IMR-90 (cell line): ENCODE measurements around the gene ZNF48. TPM values are rescaled to one million over a fixed set of nuclear protein-coding genes. Genes with fewer than 3 reads are reported as not detected.

Experiments
- ATAC-seq: fragments of 200-7000 bp; cut with Tn5 transposase; 2 replicates; pipeline ENCODE4 v1.9.1; 2020; ENCODE audit warnings: low read depth, mild to moderate bottlenecking, moderate library complexity
- BruUV-seq: library from RNA; stranded (reverse); fragments of 400-500 nt; replicated peaks from 2 replicates; lab custom pipeline; 2021; lab: Mats Ljungman, UMichigan
- CTCF ChIA-PET: fragments of 300-600 bp; formaldehyde crosslinking; extraction: SDS; loops from one replicate; lab custom pipeline; 2021; ENCODE audit warnings: antibody characterized with exemption; lab: Yijun Ruan, JAX
- POLR2A ChIA-PET: fragments of 300-600 bp; sonication (Branson Sonifier 250); formaldehyde crosslinking; loops from one replicate; lab custom pipeline; 2022; ENCODE audit warnings: antibody characterized with exemption; ENCODE audit not compliant: unreplicated experiment; lab: Charles Lee
- DNase-seq: peaks from one replicate; pipeline ENCODE4 v3.0.0; 2013
- H2AFZ ChIP-seq: replicated peaks from 2 replicates; pipeline ENCODE3; 2013; ENCODE audit warnings: low read length, mild to moderate bottlenecking; ENCODE audit not compliant: poor library complexity
- H2AK5ac ChIP-seq: 2 replicates; pipeline ENCODE4 v1.6.1; 2013; ENCODE audit warnings: low read depth, low read length, inconsistent platforms
- H2AK9ac ChIP-seq: replicated peaks from 2 replicates; pipeline ENCODE3; 2013; ENCODE audit warnings: mild to moderate bottlenecking, low read depth, low read length, moderate library complexity; ENCODE audit not compliant: poor library complexity
- H2BK120ac ChIP-seq: 2 replicates; pipeline ENCODE4 v1.6.1; 2013; ENCODE audit warnings: low read depth, low read length, inconsistent platforms
- H2BK15ac ChIP-seq: 3 replicates; pipeline ENCODE4 v1.6.1; 2013; ENCODE audit warnings: low read depth, low read length, inconsistent platforms
- H2BK20ac ChIP-seq: 2 replicates; pipeline ENCODE4 v1.6.1; 2013; ENCODE audit warnings: low read depth, mild to moderate bottlenecking, inconsistent platforms, low read length, moderate library complexity
- H2BK5ac ChIP-seq: 2 replicates; pipeline ENCODE4 v1.6.1; 2013; ENCODE audit warnings: mild to moderate bottlenecking, low read depth, low read length, inconsistent platforms; ENCODE audit not compliant: poor library complexity, severe bottlenecking
- H3K14ac ChIP-seq: replicated peaks from 2 replicates; pipeline ENCODE4 v1.6.1; 2013; ENCODE audit warnings: low read depth, low read length, inconsistent platforms
- H3K18ac ChIP-seq: 2 replicates; pipeline ENCODE4 v1.6.1; 2013; ENCODE audit warnings: low read depth, low read length, control low read depth
- H3K23ac ChIP-seq: 2 replicates; pipeline ENCODE4 v1.6.1; 2013; ENCODE audit warnings: low read depth, low read length, inconsistent platforms
- H3K27ac ChIP-seq: 2 replicates; pipeline ENCODE4 v1.5.1; 2013; ENCODE audit warnings: mild to moderate bottlenecking, control low read depth, low read length; ENCODE audit not compliant: insufficient read depth
- H3K27me3 ChIP-seq: 2 replicates; pipeline ENCODE4 v1.6.1; 2013; ENCODE audit warnings: low read length; ENCODE audit not compliant: control insufficient read depth, insufficient read depth
- H3K36me3 ChIP-seq: 2 replicates; pipeline ENCODE4 v1.6.1; 2013; ENCODE audit warnings: low read length, mixed read lengths; ENCODE audit not compliant: control insufficient read depth, insufficient read depth
- H3K4ac ChIP-seq: 2 replicates; pipeline ENCODE4 v1.6.1; 2013; ENCODE audit warnings: low read depth, low read length, inconsistent platforms
- H3K4me1 ChIP-seq: 2 replicates; pipeline ENCODE4 v1.6.1; 2013; ENCODE audit warnings: low read length, mixed read lengths; ENCODE audit not compliant: control insufficient read depth, insufficient read depth
- H3K4me2 ChIP-seq: 2 replicates; pipeline ENCODE4 v1.6.1; 2013; ENCODE audit warnings: low read depth, mild to moderate bottlenecking, control low read depth, low read length, moderate library complexity
- H3K4me3 ChIP-seq: 2 replicates; pipeline ENCODE4 v1.5.1; 2013; ENCODE audit warnings: low read depth, mild to moderate bottlenecking, control low read depth, low read length, moderate library complexity; ENCODE audit not compliant: insufficient read depth
- H3K56ac ChIP-seq: 2 replicates; pipeline ENCODE4 v1.6.1; 2013; ENCODE audit warnings: low read length, inconsistent platforms; ENCODE audit not compliant: insufficient read depth; ENCODE audit errors: extremely low read depth
- H3K79me1 ChIP-seq, 2 experiments: 2 replicates each; pipeline ENCODE4 v1.6.1; 2013; ENCODE audit warnings: low read length in 2 of 2, inconsistent platforms in 1 of 2, low read depth in 1 of 2
- H3K9ac ChIP-seq: 2 replicates; pipeline ENCODE4 v1.6.1; 2013; ENCODE audit warnings: low read depth, low read length, control low read depth
- H3K9me1 ChIP-seq: 2 replicates; pipeline ENCODE4 v1.6.1; 2013; ENCODE audit warnings: low read length, inconsistent platforms; ENCODE audit not compliant: insufficient read depth
- H3K9me3 ChIP-seq: 2 replicates; pipeline ENCODE4 v1.6.1; 2013; ENCODE audit warnings: low read length; ENCODE audit not compliant: control insufficient read depth, insufficient read depth
- H4K20me1 ChIP-seq: 2 replicates; pipeline ENCODE4 v1.6.1; 2013; ENCODE audit warnings: low read length, inconsistent platforms; ENCODE audit not compliant: insufficient read depth
- H4K5ac ChIP-seq: 2 replicates; pipeline ENCODE4 v1.6.1; 2013; ENCODE audit warnings: mild to moderate bottlenecking, low read depth, low read length, control low read depth
- H4K8ac ChIP-seq, 2 experiments: 2 replicates each; pipeline ENCODE4 v1.6.1; 2013; ENCODE audit warnings: low read depth in 2 of 2, low read length in 2 of 2, control low read depth in 1 of 2, inconsistent platforms in 1 of 2
- H4K91ac ChIP-seq: 2 replicates; pipeline ENCODE4 v1.6.1; 2013; ENCODE audit warnings: low read depth, low read length, inconsistent platforms; ENCODE audit not compliant: insufficient read depth
- BHLHE40 ChIP-seq: fragments of 150-350 bp; IDR thresholded peaks from 2 replicates; pipeline ENCODE4 v1.6.1; 2016; ENCODE audit warnings: mild to moderate bottlenecking, low read depth, low read length
- CEBPB ChIP-seq: IDR thresholded peaks from 2 replicates; pipeline ENCODE4 v1.6.1; 2012; ENCODE audit warnings: low read depth, low read length, improper control_type of control experiment
- CHD1 ChIP-seq: IDR thresholded peaks from 2 replicates; pipeline ENCODE4 v1.6.1; 2012; ENCODE audit warnings: low read depth, low read length, improper control_type of control experiment
- FOS ChIP-seq: fragments of 150-350 bp; IDR thresholded peaks from 2 replicates; pipeline ENCODE4 v1.6.1; 2016; ENCODE audit warnings: low read depth, low read length
- MAFK ChIP-seq: IDR thresholded peaks from 2 replicates; pipeline ENCODE4 v1.6.1; 2012; ENCODE audit warnings: low read depth, low read length, improper control_type of control experiment
- MAZ ChIP-seq: IDR thresholded peaks from 2 replicates; pipeline ENCODE4 v1.6.1; 2012; ENCODE audit warnings: low read depth, mild to moderate bottlenecking, low read length, improper control_type of control experiment, moderate library complexity, borderline replicate concordance
- MXI1 ChIP-seq: IDR thresholded peaks from 2 replicates; pipeline ENCODE4 v1.6.1; 2012; ENCODE audit warnings: low read depth, mild to moderate bottlenecking, low read length, moderate library complexity, borderline replicate concordance
- NFE2L2 ChIP-seq: fragments of 150-350 bp; IDR thresholded peaks from 2 replicates; pipeline ENCODE4 v1.6.1; 2016; ENCODE audit warnings: low read depth, mild to moderate bottlenecking, low read length
- RAD21 ChIP-seq: IDR thresholded peaks from 2 replicates; pipeline ENCODE4 v1.6.1; 2012; ENCODE audit warnings: low read length, improper control_type of control experiment
- RCOR1 ChIP-seq: IDR thresholded peaks from 2 replicates; pipeline ENCODE4 v1.6.1; 2012; ENCODE audit warnings: mild to moderate bottlenecking, low read length, improper control_type of control experiment; ENCODE audit not compliant: insufficient replicate concordance
- RFX5 ChIP-seq: IDR thresholded peaks from 2 replicates; pipeline ENCODE4 v1.8.0; 2012; ENCODE audit warnings: low read depth, mild to moderate bottlenecking, low read length, moderate library complexity
- SMC3 ChIP-seq: fragments of 150-350 bp; IDR thresholded peaks from 2 replicates; pipeline ENCODE4 v1.6.1; 2016; ENCODE audit warnings: low read depth, mild to moderate bottlenecking, antibody characterized with exemption, low read length, moderate library complexity
- WGBS, 2 experiments: methylation state at CpG; one replicate each; pipeline versions ENCODE4 v1.1.5 to v1.1.7; 2013; ENCODE audit warnings: missing lambda C conversion rate in 2 of 2; ENCODE audit not compliant: insufficient read length in 1 of 2; ENCODE audit errors: extremely low coverage in 2 of 2; 5-methylcytosine and 5-hydroxymethylcytosine counted together
- dilution Hi-C: fragments of 300-500 bp; cut with HindIII; formaldehyde crosslinking; loops from one replicate; pipeline ENCODE4 v1.14.3; 2018; ENCODE audit warnings: low sequenced_read_pairs; ENCODE audit not compliant: unreplicated experiment
- in situ Hi-C: fragments of 300-500 bp; cut with MboI; formaldehyde crosslinking; loops from 3 replicates; pipeline ENCODE4 v1.14.3; 2019; ENCODE audit warnings: low sequenced_read_pairs, inconsistent platforms, mixed read lengths
- intact Hi-C: fragments of 100-400 bp; cut with micrococcal nuclease; formaldehyde crosslinking; loops from 2 replicates; pipeline ENCODE4 v1.10.0; 2022
- polyA plus RNA-seq, 3 experiments: library from polyadenylated mRNA; depleted of rRNA; stranded (reverse); fragments of >200 nt; gene quantifications; 2 replicates each; pipeline ENCODE4 v1.2.3, GENCODE V29; 2012; ENCODE audit warnings: low replicate concordance in 1 of 3
- total RNA-seq: library from RNA; depleted of rRNA; stranded (reverse); fragments of >200 nt; gene quantifications from 2 replicates; pipeline ENCODE4 v1.2.3, GENCODE V29; 2012
- TF ChIP-seq, protein P1 (sequence below): conservative IDR thresholded peaks from 2 replicates; pipeline ENCODE4 v1.5.1; 2012; ENCODE audit warnings: mild to moderate bottlenecking, low read depth, low read length, improper control_type of control experiment
- TF ChIP-seq, protein P2 (sequence below): fragments of 150-350 bp; IDR thresholded peaks from 2 replicates; pipeline ENCODE4 v1.6.1; 2017; ENCODE audit warnings: mild to moderate bottlenecking, antibody characterized with exemption, low read length, low read depth
- TF ChIP-seq, protein P3 (sequence below): fragments of 150-350 bp; IDR thresholded peaks from 2 replicates; pipeline ENCODE4 v1.6.1; 2016; ENCODE audit warnings: low read depth, mild to moderate bottlenecking, low read length, moderate library complexity, borderline replicate concordance

ZNF48 gene
- total and polyA plus RNA-seq, 2 of the 4 experiments (the other 2 are of a cell fraction): 5.8 to 6.6 TPM

- intact Hi-C loops (loop anchor here (2.0 kb wide), 1 partner anchor 79 kb away; the partner anchor contains the start of gene ZNF768), in situ Hi-C loops (loop anchor here (5.0 kb wide), 2 partner anchors 150 to 185 kb away; no protein-coding TSS in a partner anchor), dilution Hi-C loops (no loop called here)
- Histone ChIP-seq H2BK15ac (no peak overlapping the region), H3K4me2 (no peak overlapping the region), H3K4ac (no peak overlapping the region), H4K20me1 (0 out of 2 replicates have a peak, but pooled peaks cover 4% of the 10 kb centered on the region), H3K9me1 (peaks cover 7% of the 10 kb centered on the region), H4K5ac (no peak overlapping the region), H4K8ac (no peak overlapping the region), H2BK5ac (no peak overlapping the region), H3K36me3 (peaks cover 9% of the 10 kb centered on the region), H3K4me3 (no peak overlapping the region), H3K79me1 (peaks cover 13 to 22% of the 10 kb centered on the region in 2 experiments), H4K91ac (no peak overlapping the region), H3K18ac (no peak overlapping the region), H3K4me1 (peaks cover 5% of the 10 kb centered on the region), H2AK9ac (no peak overlapping the region), H2AFZ (no peak overlapping the region), H3K14ac (no peak overlapping the region), H3K27me3 (no peaks in the 10 kb centered on the region; the same call in 1 of the 2 replicates), H2BK120ac (no peak overlapping the region), H3K23ac (no peak overlapping the region), H3K56ac (no peak overlapping the region), H2AK5ac (no peak overlapping the region), H3K9me3 (0 out of 2 replicates have a peak, but pooled peaks cover 5% of the 10 kb centered on the region), H2BK20ac (no peak overlapping the region), H3K27ac (no peak overlapping the region), H3K9ac (no peak overlapping the region)
- no TSS peak for BruUV-seq
- POLR2A ChIA-PET: no interaction called here
- CTCF ChIA-PET: no interaction called here
- WGBS, 2 experiments: no CpG with 5 or more reads among the region's 12 CpGs
- ATAC-seq: no peak
- DNase-seq: no peak
- TF ChIP-seq SMC3 (no peak), RCOR1 (no peak), RAD21 (no peak), FOS (no peak), BHLHE40 (no peak), CHD1 (no peak), NFE2L2 (no peak), CEBPB (no peak), MXI1 (no peak), MAZ (no peak), RFX5 (no peak), MAFK (no peak)
- TF ChIP-seq, protein P1, sequence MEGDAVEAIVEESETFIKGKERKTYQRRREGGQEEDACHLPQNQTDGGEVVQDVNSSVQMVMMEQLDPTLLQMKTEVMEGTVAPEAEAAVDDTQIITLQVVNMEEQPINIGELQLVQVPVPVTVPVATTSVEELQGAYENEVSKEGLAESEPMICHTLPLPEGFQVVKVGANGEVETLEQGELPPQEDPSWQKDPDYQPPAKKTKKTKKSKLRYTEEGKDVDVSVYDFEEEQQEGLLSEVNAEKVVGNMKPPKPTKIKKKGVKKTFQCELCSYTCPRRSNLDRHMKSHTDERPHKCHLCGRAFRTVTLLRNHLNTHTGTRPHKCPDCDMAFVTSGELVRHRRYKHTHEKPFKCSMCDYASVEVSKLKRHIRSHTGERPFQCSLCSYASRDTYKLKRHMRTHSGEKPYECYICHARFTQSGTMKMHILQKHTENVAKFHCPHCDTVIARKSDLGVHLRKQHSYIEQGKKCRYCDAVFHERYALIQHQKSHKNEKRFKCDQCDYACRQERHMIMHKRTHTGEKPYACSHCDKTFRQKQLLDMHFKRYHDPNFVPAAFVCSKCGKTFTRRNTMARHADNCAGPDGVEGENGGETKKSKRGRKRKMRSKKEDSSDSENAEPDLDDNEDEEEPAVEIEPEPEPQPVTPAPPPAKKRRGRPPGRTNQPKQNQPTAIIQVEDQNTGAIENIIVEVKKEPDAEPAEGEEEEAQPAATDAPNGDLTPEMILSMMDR: no peak
- TF ChIP-seq, protein P2, sequence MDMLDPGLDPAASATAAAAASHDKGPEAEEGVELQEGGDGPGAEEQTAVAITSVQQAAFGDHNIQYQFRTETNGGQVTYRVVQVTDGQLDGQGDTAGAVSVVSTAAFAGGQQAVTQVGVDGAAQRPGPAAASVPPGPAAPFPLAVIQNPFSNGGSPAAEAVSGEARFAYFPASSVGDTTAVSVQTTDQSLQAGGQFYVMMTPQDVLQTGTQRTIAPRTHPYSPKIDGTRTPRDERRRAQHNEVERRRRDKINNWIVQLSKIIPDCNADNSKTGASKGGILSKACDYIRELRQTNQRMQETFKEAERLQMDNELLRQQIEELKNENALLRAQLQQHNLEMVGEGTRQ: no peak
- TF ChIP-seq, protein P3, sequence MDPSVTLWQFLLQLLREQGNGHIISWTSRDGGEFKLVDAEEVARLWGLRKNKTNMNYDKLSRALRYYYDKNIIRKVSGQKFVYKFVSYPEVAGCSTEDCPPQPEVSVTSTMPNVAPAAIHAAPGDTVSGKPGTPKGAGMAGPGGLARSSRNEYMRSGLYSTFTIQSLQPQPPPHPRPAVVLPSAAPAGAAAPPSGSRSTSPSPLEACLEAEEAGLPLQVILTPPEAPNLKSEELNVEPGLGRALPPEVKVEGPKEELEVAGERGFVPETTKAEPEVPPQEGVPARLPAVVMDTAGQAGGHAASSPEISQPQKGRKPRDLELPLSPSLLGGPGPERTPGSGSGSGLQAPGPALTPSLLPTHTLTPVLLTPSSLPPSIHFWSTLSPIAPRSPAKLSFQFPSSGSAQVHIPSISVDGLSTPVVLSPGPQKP: no peak
Observed at GRCh38 chr16:30447512-30448226, 52.4 kb downstream of the ZNF48 start.
